Stimulated activated CD8-positive, alpha-beta memory T cell treated with anti-CD3 and anti-CD28 coated beads, Interleukin-2, amount 100 ng/mL, for 48 hours (primary cell): Measurements from ENCODE around the gene GALT.

Experiments used
- DNase-seq, 2 donors: peaks; one replicate each; pipeline ENCODE4 v3.0.0-alpha.2; 2020; ENCODE audit warnings: low read depth in 2 of 2

Gene GALT

DNA sequence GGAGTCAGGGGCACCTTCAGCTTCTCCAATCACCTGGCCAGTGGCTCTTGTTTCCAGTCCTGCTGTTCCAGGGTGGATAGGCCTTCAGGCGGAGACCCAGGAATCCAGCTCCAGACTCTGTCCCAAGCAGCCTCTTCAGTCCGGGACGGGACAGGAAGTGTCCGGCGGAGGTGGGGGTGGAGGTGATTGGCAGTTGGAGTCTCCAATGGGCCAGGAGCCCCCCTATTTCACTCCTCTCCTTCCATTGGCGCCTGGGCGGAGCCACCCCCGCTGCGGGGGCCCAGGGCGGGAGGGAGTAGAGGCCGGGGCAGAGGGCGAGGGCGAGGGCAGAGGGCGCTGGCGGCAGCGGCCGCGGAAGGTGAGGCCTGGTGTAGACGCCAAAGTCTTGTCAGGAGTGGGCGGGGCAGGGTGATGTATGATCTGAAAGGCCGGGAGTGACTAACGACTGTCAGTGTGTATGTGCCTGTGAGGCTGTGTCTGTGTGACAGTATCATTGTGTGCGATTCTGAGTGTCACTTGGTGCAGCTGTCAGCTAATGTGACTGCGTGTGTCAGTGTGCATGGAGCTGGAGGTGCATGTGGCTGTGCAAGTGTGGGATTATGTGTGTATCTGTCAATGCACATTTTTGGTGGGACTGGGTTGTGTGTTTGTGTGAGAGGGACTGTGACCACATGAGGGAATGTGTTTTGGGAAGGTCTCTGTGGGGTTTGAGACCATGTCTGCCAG is 5.6 kb downstream of the GALT start, which contains the start of gene IL11RA:
Gene IL11RA (plus strand): TSS at position 310 of the 726 bp plus-strand sequence. CDS start 3,033 bp downstream, outside the sequence.
- DNase-seq, result peak in 1 of 2 donors; percentile 48

DNA sequence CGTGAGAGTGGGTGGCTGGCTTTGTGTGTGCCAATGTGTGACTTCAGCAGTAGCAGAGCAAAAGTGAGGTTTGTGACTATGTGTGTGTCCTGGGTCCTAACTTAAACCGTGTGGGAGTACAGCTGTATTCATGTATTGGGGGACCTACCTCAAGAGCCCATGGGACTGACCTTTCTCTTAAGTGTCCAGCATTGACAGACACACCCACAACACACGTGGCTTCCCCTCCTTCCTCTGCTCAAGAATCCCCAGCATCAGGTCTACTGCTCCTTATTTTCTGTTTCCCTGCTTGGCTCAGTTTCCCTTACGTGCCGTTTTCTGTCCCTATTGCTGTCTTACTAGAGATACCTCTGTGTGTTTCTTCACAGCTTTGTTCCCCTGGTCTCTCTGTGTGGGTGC is 6.1 kb downstream of the GALT start:
- DNase-seq, result no peak

GRCh38 chr9:34653151-34654072 is 6.9 kb downstream of the GALT start:
- no peak for DNase-seq

GRCh38 chr9:34654323-34655051 is 8.0 kb downstream of the GALT start:
- DNase-seq, result no peak

- DNase-seq, result no peak
Observed at GRCh38 chr9:34655394-34655793, 8.9 kb downstream of the GALT start.

DNA sequence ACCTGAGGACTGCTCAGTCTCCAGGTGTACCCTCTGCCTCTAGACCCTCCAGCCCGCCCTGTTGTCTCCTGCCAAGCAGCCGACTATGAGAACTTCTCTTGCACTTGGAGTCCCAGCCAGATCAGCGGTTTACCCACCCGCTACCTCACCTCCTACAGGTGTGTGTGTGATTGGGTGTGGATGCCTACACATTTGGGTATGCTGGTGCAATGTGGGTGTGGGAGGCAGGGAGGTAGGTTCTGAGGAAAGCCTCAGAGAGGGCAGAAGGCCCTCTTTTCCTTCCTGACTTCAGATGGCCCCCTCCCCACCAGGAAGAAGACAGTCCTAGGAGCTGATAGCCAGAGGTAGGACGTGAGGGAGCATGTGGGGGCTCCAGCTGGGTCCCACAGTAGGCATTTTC is 10.5 kb downstream of the GALT start:
- no peak for DNase-seq

GRCh38 chr9:34658461-34658860 is 12.0 kb downstream of the GALT start:
- no peak for DNase-seq

DNA sequence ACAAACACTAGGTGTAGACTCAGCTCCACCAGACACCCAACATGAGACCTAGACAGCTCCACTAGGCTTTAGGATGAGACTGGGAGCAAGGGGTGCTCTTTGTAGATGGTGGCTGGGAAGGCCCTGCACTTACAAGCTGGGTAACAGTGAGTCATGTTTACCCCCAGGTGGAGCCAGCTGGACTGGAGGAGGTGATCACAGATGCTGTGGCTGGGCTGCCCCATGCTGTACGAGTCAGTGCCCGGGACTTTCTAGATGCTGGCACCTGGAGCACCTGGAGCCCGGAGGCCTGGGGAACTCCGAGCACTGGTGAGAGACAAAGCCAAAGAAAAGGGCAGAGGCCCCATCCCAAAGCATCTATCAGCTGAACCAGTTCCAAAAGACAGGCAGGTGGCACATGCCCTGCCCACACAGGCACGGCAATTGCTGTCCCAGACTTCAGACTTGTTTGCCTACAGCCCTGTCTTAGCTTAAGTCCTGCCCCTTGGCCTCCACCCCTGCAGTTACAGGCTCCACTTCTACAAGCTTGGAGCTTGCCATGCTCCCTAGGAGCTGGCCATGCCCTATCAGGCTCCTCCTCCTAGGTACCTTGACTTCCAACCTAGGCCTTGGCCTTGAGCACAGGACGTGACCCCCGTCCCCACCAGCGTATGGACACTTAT is 13.2 kb downstream of the GALT start:
- no peak for DNase-seq

DNA sequence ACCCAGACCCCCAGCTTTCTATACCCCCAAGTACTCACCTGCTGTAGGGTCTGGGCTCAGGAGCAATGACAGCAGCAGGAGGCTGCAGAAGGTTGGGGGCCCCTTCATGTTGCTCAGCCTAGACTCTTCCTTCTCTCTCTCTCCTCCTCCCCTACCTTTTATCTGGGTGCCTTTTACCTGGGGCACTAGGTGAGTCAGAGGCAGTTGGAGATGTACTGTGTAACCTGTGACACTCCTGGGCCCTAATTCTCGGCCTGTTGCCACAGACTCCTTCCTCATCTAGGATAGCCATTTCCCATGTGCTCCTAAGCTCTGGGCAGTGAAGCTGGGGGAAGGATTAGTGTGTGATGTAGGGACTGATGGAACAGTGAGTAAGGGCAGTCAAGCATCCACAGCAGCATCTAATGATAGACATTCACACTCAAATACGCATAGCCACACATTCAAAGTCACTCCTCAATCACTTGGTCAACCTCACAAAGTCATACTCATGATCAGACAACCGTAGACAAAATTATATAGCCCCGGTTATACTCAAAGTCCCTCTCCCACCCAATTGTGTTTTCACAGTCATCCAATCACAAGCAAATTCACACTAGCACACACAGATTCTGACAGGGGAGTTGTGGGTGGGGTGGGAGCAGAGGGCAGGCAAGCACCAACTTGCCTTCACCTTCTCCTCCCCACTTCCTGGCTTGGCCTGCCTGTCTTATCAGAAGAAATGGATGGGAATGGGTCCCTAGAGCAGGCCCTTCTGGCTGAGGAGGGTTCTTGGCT is 16.2 kb downstream of the GALT start, which contains the start of gene CCL27:
Gene CCL27 (minus strand): TSS at position 132 of the 777 bp plus-strand sequence. CDS start 24 bp downstream, at position 108.
- DNase-seq, result no peak

DNA sequence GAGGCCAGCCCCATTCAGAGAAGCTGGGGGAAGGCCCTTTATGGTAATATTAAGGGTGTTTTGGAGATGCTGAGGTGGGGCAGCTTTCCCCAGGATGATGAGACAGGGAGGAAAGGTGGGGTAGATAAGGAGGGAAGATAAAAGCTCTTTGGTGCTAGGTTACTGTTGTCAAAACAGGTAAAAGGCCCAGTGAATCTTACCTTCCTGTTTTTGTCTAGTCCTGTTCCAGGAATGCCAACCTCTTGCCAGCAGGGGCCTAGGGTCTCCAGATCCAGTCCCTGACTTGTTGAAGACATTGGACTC is 16.8 kb downstream of the GALT start:
- DNase-seq, result no peak

GRCh38 chr9:34664281-34665066 is 18.0 kb downstream of the GALT start:
- DNase-seq, result peak in 1 of 2 donors; percentile 75

- no peak for DNase-seq
Observed at GRCh38 chr9:34665067-34665380, 18.5 kb downstream of the GALT start.

GRCh38 chr9:34665381-34666250 is 19.1 kb downstream of the GALT start:
- DNase-seq, result peak; percentile 70 to 83

DNA sequence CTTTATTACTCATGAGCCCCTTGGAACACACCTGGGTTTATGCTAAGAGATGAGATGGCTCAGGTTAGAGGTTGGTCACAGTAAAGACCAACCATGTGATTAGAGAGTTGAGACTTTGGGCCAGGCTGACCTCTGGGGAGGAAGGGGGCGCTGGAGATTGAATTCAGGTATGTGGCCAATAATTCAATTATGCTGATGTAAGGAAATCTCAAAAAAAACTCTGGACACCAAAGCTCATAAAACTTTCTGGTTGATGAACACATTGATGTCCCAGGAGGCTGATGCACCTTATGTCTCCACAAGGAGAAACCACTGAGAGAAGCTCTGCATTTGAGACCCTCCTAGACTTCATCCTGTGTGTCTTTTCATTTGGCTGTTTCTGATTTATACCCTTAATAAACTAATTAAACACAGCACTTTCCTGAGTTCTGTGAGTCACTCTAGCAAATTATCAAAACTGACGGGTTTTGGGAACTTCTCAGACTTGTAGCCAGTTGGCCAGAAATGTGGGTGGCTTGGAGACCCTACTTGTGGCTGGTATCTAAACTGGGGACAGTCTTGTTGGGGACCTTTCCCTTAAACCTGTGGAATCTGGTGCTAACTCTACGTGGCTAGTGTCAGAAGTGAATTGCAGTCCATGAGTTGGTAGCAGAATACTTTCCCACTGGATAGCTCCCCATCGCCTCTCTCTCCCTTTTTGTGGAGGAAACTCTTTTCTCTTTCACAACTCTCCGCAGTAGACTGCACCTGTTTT is 23.5 kb downstream of the GALT start:
- DNase-seq, result no peak

DNA sequence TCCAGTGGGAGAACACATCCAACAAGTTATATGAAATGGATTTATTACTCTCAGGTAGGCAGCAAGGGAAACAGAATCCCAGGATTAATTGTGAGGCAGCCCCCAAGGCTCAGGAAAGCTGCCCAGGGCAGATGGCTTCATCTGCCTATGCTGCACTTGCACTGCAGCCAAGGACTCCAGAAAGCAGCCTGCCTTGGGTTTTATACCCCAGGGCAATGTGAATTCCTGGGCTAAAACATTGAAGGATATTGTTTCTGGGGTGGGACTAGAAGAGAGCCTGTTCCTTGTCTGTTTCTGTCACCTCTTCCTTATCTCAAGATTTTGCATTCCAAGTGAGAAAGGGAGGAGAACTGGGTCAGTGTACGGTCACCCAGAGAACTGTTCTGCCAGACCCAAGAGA is 24.8 kb downstream of the GALT start:
- DNase-seq, result no peak

- no peak for DNase-seq
Observed at GRCh38 chr9:34674440-34674839, 28.0 kb downstream of the GALT start.

GRCh38 chr9:34675048-34675714 is 28.7 kb downstream of the GALT start:
- DNase-seq, result peak; percentile 51 to 64

GRCh38 chr9:34675869-34676268 is 29.4 kb downstream of the GALT start:
- no peak for DNase-seq
